Myometrial cell (primary cell): ENCODE measurements around the gene TBCB. TPM values are rescaled to one million over a fixed set of nuclear protein-coding genes. Genes with fewer than 3 reads are reported as not detected.

Source experiments
- total RNA-seq: library from RNA; depleted of rRNA; stranded (reverse); fragments of >200 nt; gene quantifications from 2 replicates; pipeline ENCODE4 v1.2.3, GENCODE V29; 2015

The TBCB gene, protein sequence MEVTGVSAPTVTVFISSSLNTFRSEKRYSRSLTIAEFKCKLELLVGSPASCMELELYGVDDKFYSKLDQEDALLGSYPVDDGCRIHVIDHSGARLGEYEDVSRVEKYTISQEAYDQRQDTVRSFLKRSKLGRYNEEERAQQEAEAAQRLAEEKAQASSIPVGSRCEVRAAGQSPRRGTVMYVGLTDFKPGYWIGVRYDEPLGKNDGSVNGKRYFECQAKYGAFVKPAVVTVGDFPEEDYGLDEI
- total RNA-seq: 296 and 316 TPM in 2 replicates

DNA sequence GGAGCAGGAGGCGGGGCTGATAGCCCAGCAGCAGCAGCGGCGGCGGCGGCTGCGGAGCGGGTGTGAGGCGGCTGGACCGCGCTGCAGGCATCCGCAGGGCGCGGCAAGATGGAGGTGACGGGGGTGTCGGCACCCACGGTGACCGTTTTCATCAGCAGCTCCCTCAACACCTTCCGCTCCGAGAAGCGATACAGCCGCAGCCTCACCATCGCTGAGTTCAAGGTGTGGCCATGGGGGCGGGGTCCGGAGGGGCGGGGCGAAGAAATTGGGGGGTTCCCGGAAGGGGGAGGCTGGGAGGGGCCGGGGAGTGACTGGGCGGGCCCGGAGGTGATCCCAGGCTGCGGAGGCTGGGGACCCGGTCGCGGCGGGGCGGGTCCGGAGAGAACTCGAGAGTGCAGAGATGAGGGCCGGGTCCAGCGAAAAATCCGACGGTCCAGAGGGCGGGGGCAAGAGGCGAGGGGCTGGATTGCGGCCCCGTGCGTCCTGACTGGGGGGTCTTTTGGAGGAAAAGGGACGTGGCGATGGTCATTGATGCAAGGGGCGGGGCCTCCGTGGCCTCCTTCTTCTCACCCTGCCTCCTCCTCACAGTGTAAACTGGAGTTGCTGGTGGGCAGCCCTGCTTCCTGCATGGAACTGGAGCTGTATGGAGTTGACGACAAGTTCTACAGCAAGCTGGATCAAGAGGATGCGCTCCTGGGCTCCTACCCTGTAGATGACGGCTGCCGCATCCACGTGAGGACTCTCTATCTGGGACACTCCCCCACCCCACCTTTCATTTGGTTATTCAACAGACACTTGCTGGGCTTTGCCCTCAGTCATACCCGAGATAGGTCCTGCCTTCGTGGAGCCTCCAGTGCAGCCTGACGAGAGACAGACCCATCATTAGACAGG lies at the start of gene TBCB:
TBCB (plus strand) TSS at position 16 of the 891 bp plus-strand sequence; CDS start at position 109, 93 bp downstream.

DNA sequence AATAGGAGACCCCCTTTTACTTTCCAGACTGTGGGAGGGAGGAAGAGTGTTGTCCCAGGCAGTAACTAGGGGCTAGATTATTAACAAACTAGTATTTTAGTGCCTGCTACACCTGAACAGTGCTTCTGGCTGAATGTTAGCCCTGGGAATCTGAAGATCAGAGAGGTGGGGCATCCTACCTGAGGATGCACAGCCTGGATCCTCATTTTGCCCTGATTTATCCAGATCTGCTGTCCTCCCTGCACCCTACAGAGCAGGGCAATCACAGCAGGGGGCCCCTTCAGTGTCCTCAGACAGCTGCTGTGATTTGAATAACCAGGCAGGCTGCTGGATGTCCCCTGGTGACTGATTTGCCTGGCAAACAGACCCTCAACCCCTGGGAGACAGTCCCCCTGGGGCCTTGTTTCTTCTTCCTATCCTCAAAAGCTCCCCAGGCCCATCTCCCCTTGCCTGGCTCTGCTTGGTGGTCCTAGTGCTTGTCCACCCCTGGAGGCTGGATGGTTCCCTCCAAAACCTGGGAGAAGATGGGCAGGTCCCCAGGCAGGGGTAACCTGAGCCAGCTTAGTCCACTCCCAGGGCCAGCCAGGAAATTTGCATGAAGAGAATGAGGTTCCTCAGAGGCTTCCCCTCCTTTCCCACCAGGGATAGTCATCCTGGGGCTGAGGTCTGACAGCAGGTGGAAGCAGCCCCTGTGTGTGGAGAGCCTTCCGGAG lies 4.6 kb upstream of the TBCB start, which contains the start of gene OVOL3:
OVOL3 (plus strand) TSS at position 657 of the 713 bp plus-strand sequence. CDS start 60 bp downstream, outside the sequence.

DNA sequence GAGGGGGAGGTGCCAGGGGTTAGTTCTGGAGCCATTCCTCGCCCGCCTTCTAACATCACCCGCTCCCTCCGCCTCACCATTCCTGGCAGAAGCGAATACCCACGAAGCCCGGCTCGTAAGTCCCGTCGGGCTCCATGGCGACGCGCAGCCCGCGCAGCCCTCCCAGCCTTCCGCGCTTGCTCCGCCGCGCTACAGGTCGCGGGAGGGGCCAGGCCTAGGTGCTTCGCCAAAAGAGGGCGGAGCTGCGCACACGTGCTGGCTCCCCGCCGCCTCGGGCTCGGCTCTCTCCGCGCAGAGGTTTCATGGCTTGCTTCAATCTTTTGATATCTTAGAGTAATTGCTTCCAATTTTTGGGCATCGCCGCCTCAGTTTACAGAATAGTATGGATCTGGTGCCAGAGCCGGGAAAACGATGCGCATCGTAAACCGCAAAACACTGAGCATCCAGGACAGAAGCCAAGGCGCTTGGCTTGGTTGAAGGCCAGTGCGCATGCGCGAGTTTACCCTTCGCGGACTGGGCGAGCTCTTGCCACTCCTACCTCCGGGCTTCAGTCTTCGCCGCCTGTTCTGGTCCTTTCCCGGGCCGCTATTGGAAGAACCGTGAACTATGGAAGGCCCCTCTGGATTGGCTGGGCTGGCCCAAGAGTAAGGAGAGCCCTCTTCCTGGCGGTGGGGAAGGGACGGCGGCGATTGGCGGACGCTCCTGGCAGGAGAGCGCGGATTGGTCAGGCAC lies 381 bp upstream of the TBCB start, which contains the start of gene POLR2I:
POLR2I (minus strand) TSS at position 155 of the 732 bp plus-strand sequence; CDS start at position 136, 19 bp downstream.

DNA sequence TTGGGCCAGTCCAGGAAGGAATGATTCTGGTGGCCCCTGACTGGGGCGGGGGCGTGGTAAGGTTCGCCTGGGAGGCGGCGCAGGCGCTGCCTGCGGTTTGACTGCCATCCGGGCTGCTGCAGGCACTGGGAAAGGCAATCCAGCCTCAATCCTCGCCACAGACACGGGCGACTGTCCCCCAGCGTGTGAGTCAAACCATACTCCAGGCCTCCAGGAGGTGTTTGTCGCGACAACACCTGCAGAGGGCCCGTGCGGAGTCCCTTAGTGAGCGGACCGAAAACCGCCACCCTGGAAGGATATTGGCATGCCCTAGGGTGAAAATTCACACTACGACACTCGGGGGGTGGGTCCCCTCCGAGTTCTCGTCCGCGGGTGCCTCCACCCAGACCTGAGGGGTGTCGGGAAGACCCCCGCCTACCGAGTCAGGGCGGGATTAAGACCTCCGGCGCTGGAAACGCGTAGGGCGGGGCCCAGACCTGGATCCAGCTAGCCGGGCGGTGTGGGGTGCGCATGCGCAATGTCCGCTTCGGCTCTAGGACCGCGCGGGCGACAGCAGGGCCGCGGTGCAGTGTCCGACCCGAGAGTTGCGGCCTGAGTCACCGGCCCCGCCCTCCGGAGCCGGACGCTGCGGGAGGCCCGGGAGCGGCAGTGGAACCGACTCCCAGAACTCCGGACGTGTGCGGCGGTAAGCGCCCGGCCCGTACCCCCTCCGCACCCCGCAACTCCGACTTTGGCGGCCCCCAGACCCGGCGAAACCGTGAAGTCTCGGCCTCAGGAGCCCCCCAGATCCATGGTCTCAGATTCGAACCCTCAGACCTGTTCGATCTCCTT lies 24.4 kb downstream of the TBCB start, which contains the start of gene CAPNS1:
CAPNS1 (plus strand) TSS at position 594 of the 831 bp plus-strand sequence. CDS start 946 bp downstream, outside the sequence.

DNA sequence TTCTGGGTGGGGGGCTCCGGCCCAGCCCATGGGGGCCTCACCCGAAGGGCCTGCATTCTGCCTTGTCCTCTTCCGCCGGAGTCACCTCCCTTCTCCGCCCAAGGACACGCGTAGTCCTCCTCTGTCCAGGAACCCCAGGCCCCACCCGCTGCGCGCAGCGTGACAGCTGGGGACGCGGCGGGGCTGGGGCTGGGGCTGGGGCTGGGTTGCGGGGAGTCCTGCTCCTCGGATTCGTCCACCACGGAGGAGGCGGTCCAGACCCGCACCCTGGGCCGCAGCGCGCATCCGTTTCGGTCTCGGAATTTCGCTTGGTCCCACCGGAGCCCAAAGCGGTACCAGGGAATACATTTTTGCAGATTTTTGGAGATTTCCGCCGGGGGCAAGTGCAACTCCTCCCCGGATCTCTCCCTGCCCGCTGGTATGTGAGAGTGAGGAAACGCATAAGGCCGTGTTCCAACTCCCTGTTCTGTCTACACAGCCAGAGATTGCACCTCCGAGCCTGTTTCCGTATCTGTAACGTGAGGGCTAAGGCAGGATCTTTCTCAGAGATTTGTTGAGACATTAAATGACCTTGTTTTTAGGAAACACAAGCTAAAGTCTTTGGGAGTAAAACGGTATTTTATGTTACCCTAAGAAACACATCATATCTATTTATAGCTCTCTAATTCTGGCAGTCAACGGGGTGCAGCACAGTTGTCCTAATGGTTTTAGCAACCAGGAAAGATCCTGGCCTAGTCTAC lies 37.3 kb downstream of the TBCB start, which contains the start of gene COX7A1:
COX7A1 (minus strand) TSS at position 96 of the 740 bp plus-strand sequence; CDS start at position 56, 40 bp downstream.

Other genes with a start within 250 kb of the TBCB start
- 18.4 and 45.8 TPM in 2 replicates for gene APLP1, start 246.9 kb upstream of the TBCB start, total RNA-seq
- gene NFKBID, start 214.9 kb upstream of the TBCB start, total RNA-seq: 3.7 and 7.1 TPM in 2 replicates
- not detected in 2 replicates for gene HCST, start 212.9 kb upstream of the TBCB start, total RNA-seq
- not detected in 2 replicates for gene TYROBP, start 207.2 kb upstream of the TBCB start, total RNA-seq
- gene LRFN3, start 179.1 kb upstream of the TBCB start, total RNA-seq: 2.6 and 3.2 TPM in 2 replicates
- gene SDHAF1, start 120.3 kb upstream of the TBCB start, total RNA-seq: 20.4 and 34.9 TPM in 2 replicates
- 0.18 TPM in 1 of 2 replicates, not detected in the other for gene SYNE4, start 106.7 kb upstream of the TBCB start, total RNA-seq
- 27.5 and 29.4 TPM in 2 replicates for gene ALKBH6, start 101.3 kb upstream of the TBCB start, total RNA-seq
- gene CLIP3, start 82.6 kb upstream of the TBCB start, total RNA-seq: 9.2 and 11.5 TPM in 2 replicates
- gene THAP8, start 61.2 kb upstream of the TBCB start, total RNA-seq: 8.4 and 9.0 TPM in 2 replicates
- 9.4 and 11.5 TPM in 2 replicates for gene WDR62, start 60.6 kb upstream of the TBCB start, total RNA-seq
- not detected in 2 replicates for gene OVOL3, start 4.3 kb upstream of the TBCB start, total RNA-seq
- 36.3 and 40.9 TPM in 2 replicates for gene POLR2I, start 593 bp upstream of the TBCB start, total RNA-seq
- gene CAPNS1, start 24.6 kb downstream of the TBCB start, total RNA-seq: 228 and 269 TPM in 2 replicates
- 5.5 and 17.6 TPM in 2 replicates for gene COX7A1, start 37.0 kb downstream of the TBCB start, total RNA-seq
- gene ZNF565, start 99.2 kb downstream of the TBCB start, total RNA-seq: 0.29 and 1.6 TPM in 2 replicates
- 49.3 and 53.2 TPM in 2 replicates for gene ZNF146, start 99.6 kb downstream of the TBCB start, total RNA-seq